SK-N-SH (cell line): ENCODE results near the gene CDK3. TPM values are rescaled to one million over a fixed set of nuclear protein-coding genes. Genes with fewer than 3 reads are reported as not detected.

Source experiments
- CTCF ChIA-PET: fragments of 300-600, 350-600 bp; formaldehyde crosslinking; extraction: SDS; loops from one replicate; lab custom pipeline; 2021; lab: Yijun Ruan, JAX
- POLR2A ChIA-PET: fragments of 350-600 bp; sonication (Branson Sonifier 250); formaldehyde crosslinking; extraction: SDS; loops from one replicate; lab custom pipeline; 2020; ENCODE audit warnings: antibody characterized with exemption, inconsistent platforms; lab: Yijun Ruan, JAX
- DNase-seq: peaks from one replicate; pipeline ENCODE4 v3.0.0; 2012
- H2AFZ ChIP-seq: fragments of 200-600 bp; sonication (generic); 2 replicates; pipeline ENCODE4 v1.8.1; 2016; ENCODE audit warnings: antibody characterized with exemption, mild to moderate bottlenecking, low read depth
- H3F3A ChIP-seq: fragments of 200-600 bp; sonication (generic); replicated peaks from 2 replicates; pipeline ENCODE3; 2016; ENCODE audit warnings: antibody characterized with exemption, mild to moderate bottlenecking; ENCODE audit not compliant: insufficient read depth
- H3K27ac ChIP-seq, 2 experiments: fragments of 200-500 bp in 1 of 2; fragments of 200-600 bp in 1 of 2; sonication (Bioruptor generic) in 1 of 2; sonication (generic), shearing (Covaris generic) in 1 of 2; 2 replicates each; pipeline versions ENCODE4 v1.5.1 to v1.6.1; 2014 to 2016; ENCODE audit warnings: low read depth in 2 of 2, inconsistent platforms in 1 of 2, low read length in 1 of 2, mild to moderate bottlenecking in 1 of 2, mixed read lengths in 1 of 2
- H3K27me3 ChIP-seq: fragments of 200-600 bp; sonication (generic), shearing (Covaris generic); 2 replicates; pipeline ENCODE4 v1.6.1; 2016; ENCODE audit warnings: mixed run types; ENCODE audit not compliant: insufficient read depth
- H3K36me3 ChIP-seq, 2 experiments: fragments of 200-500 bp in 1 of 2; fragments of 200-600 bp in 1 of 2; sonication (Bioruptor generic) in 1 of 2; sonication (generic) in 1 of 2; replicated peaks in 1 of 2; 2 replicates each; pipeline versions ENCODE3 to v1.5.1; 2014 to 2016; ENCODE audit warnings: low read length in 1 of 2, mild to moderate bottlenecking in 1 of 2; ENCODE audit not compliant: insufficient read depth in 2 of 2, control insufficient read depth in 1 of 2
- H3K4me1 ChIP-seq, 2 experiments: fragments of 200-500 bp in 1 of 2; fragments of 200-600 bp in 1 of 2; sonication (Bioruptor generic) in 1 of 2; sonication (generic), shearing (Covaris generic) in 1 of 2; 2 replicates each; pipeline versions ENCODE4 v1.5.1 to v1.6.1; 2014 to 2016; ENCODE audit warnings: low read depth in 1 of 2, low read length in 1 of 2, mixed run types in 1 of 2; ENCODE audit not compliant: insufficient read depth in 2 of 2, control insufficient read depth in 1 of 2
- H3K4me2 ChIP-seq: fragments of 200-600 bp; sonication (generic), shearing (Covaris generic); 2 replicates; pipeline ENCODE4 v1.6.1; 2017; ENCODE audit warnings: mixed run types
- H3K4me3 ChIP-seq, 2 experiments: fragments of 200-500 bp in 1 of 2; fragments of 200-600 bp in 1 of 2; sonication (Bioruptor generic) in 1 of 2; sonication (generic), shearing (Covaris generic) in 1 of 2; 2 replicates each; pipeline versions ENCODE4 v1.5.1 to v1.8.1; 2014 to 2016; ENCODE audit warnings: low read depth in 2 of 2, inconsistent platforms in 1 of 2, low read length in 1 of 2, mild to moderate bottlenecking in 1 of 2, mixed read lengths in 1 of 2, moderate library complexity in 1 of 2
- H3K79me2 ChIP-seq: fragments of 200-600 bp; sonication (generic); 2 replicates; pipeline ENCODE4 v1.8.1; 2017; ENCODE audit warnings: mild to moderate bottlenecking; ENCODE audit not compliant: insufficient read depth
- H3K9ac ChIP-seq: fragments of 200-600 bp; sonication (generic); 2 replicates; pipeline ENCODE4 v1.6.1; 2017; ENCODE audit warnings: mixed run types
- H3K9me2 ChIP-seq: fragments of 200-600 bp; sonication (generic); 2 replicates; pipeline ENCODE4 v1.6.1; 2017; ENCODE audit warnings: mixed run types
- H3K9me3 ChIP-seq: fragments of 200-600 bp; sonication (generic); 2 replicates; pipeline ENCODE4 v1.6.1; 2017; ENCODE audit warnings: mixed run types, mild to moderate bottlenecking, moderate library complexity
- H4K20me1 ChIP-seq: fragments of 200-600 bp; sonication (generic); 2 replicates; pipeline ENCODE4 v1.6.1; 2017; ENCODE audit warnings: mild to moderate bottlenecking, mixed run types; ENCODE audit not compliant: insufficient read depth
- ELF1 ChIP-seq: IDR thresholded peaks from 2 replicates; pipeline ENCODE4 v1.4.0; 2012
- FOXM1 ChIP-seq: IDR thresholded peaks from 2 replicates; pipeline ENCODE4 v1.4.0; 2012; ENCODE audit warnings: low read depth, mild to moderate bottlenecking
- GABPA ChIP-seq: IDR thresholded peaks from 2 replicates; pipeline ENCODE4 v1.4.0; 2012; ENCODE audit warnings: low read depth, mild to moderate bottlenecking
- GATA2 ChIP-seq: sonication (generic); formaldehyde crosslinking; IDR thresholded peaks from 2 replicates; pipeline ENCODE4 v1.5.0; 2020; ENCODE audit warnings: mild to moderate bottlenecking, missing genetic modification reagents
- NRF1 ChIP-seq: IDR thresholded peaks from 2 replicates; pipeline ENCODE4 v1.6.1; 2012; ENCODE audit warnings: low read depth, mild to moderate bottlenecking, low read length
- POLR2AphosphoS5 ChIP-seq: IDR thresholded peaks from 2 replicates; pipeline ENCODE4 v1.6.1; 2012; ENCODE audit warnings: low read depth, low read length
- RAD21 ChIP-seq: IDR thresholded peaks from 2 replicates; pipeline ENCODE4 v1.6.1; 2012; ENCODE audit warnings: mild to moderate bottlenecking, low read length
- RXRA ChIP-seq: IDR thresholded peaks from 2 replicates; pipeline ENCODE4 v1.4.0; 2012; ENCODE audit warnings: low read depth, mild to moderate bottlenecking, borderline replicate concordance
- SIN3A ChIP-seq: IDR thresholded peaks from 2 replicates; pipeline ENCODE4 v1.6.1; 2012; ENCODE audit warnings: low read depth, mild to moderate bottlenecking, low read length, moderate library complexity, borderline replicate concordance
- TEAD4 ChIP-seq: IDR thresholded peaks from 2 replicates; pipeline ENCODE4 v1.4.0; 2012; ENCODE audit warnings: mild to moderate bottlenecking, borderline replicate concordance; ENCODE audit not compliant: insufficient read depth
- YY1 ChIP-seq: IDR thresholded peaks from 2 replicates; pipeline ENCODE4 v1.4.0; 2012; ENCODE audit warnings: low read depth, mild to moderate bottlenecking
- WGBS: methylation state at CpG from one replicate; pipeline ENCODE4 v1.1.6; 2017; ENCODE audit warnings: low lambda C conversion rate; 5-methylcytosine and 5-hydroxymethylcytosine counted together
- polyA plus RNA-seq, 3 experiments: library from polyadenylated mRNA; depleted of rRNA; stranded (reverse); fragments of >200 nt; gene quantifications; 2 replicates each; pipeline ENCODE4 v1.2.3, GENCODE V29; 2012
- TF ChIP-seq, protein P1 (sequence below): IDR thresholded peaks from 2 replicates; pipeline ENCODE4 v1.4.0; 2012; ENCODE audit warnings: low read depth, borderline replicate concordance
- TF ChIP-seq, protein P2 (sequence below): IDR thresholded peaks from 2 replicates; pipeline ENCODE4 v1.6.1; 2012; ENCODE audit warnings: mild to moderate bottlenecking, low read depth, low read length, moderate library complexity
- TF ChIP-seq, protein P3 (sequence below): IDR thresholded peaks from 2 replicates; pipeline ENCODE4 v1.4.0; 2012; ENCODE audit warnings: low read depth, borderline replicate concordance
- TF ChIP-seq, protein P4 (sequence below): fragments of 150-350 bp; IDR thresholded peaks from 2 replicates; pipeline ENCODE4 v1.6.1; 2017; ENCODE audit warnings: antibody characterized with exemption, low read length, low read depth, borderline replicate concordance

The CDK3 gene
- polyA plus RNA-seq, 1 of the 3 experiments (the other 2 are of a cell fraction), result 14.6 TPM

DNA sequence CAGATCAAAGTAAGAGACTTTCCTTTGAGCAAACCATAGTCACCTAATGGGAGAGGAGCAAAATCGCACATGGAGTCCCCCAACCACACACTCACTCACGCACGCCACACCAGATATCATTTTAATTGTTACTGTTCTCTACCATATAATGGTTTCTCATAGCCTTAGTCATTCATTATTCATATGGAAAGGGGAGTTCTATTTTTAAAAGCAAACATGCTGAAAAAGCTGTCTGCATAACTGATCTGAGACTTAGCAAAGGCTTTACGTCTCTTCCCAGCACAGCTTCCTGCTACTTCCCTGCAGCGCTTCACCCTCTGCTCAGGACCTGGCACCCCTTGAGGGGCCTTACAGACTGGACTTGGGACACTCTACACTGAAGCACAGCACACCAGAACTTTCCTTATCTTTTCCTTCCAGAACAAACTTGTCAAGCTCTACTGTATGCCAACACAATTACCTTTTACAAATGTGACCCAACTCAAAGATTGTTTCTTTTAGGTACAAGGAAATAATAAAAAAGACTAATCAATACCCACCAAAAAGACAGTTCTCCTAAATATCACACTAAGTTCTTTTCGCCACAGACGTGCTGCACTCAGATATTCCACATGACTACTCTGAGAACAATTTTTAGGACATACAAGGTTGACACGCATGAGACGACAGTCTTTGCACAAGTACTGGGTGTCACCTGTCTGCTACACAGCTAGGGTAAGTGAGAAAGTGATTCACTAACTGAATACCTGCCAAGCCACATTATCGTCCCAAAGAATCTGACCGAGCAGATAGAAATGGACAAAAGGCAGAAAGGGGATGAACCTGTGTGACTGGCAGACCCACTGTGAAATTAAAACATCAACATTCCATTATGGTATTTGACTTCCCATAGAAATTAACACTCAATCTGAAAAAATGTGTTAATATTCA lies 50.1 kb downstream of the CDK3 start:
- no peaks in the 10 kb centered on the region for H3K27me3 ChIP-seq
- no peaks in the 10 kb centered on the region for H3K9me3 ChIP-seq
- ChIA-PET POLR2A (no interaction called here), CTCF (interaction anchor here (0.8 to 2.6 kb wide), 6 partner anchors 9 to 229 kb away, joined by 3 to 17 read pairs (median 5); partner anchors contain the start of gene GALR2)
- H4K20me1 ChIP-seq, result no peaks in the 10 kb centered on the region
- no peak overlapping the region for H2AFZ ChIP-seq
- no peak for TF ChIP-seq FOXM1
- TF ChIP-seq RXRA, result no peak
- TF ChIP-seq, protein P1, sequence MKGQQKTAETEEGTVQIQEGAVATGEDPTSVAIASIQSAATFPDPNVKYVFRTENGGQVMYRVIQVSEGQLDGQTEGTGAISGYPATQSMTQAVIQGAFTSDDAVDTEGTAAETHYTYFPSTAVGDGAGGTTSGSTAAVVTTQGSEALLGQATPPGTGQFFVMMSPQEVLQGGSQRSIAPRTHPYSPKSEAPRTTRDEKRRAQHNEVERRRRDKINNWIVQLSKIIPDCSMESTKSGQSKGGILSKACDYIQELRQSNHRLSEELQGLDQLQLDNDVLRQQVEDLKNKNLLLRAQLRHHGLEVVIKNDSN, result no peak
- no peak for TF ChIP-seq ELF1
- no peak for TF ChIP-seq NRF1
- no peak for TF ChIP-seq RAD21
- TF ChIP-seq GABPA, result no peak
- TF ChIP-seq, protein P2, sequence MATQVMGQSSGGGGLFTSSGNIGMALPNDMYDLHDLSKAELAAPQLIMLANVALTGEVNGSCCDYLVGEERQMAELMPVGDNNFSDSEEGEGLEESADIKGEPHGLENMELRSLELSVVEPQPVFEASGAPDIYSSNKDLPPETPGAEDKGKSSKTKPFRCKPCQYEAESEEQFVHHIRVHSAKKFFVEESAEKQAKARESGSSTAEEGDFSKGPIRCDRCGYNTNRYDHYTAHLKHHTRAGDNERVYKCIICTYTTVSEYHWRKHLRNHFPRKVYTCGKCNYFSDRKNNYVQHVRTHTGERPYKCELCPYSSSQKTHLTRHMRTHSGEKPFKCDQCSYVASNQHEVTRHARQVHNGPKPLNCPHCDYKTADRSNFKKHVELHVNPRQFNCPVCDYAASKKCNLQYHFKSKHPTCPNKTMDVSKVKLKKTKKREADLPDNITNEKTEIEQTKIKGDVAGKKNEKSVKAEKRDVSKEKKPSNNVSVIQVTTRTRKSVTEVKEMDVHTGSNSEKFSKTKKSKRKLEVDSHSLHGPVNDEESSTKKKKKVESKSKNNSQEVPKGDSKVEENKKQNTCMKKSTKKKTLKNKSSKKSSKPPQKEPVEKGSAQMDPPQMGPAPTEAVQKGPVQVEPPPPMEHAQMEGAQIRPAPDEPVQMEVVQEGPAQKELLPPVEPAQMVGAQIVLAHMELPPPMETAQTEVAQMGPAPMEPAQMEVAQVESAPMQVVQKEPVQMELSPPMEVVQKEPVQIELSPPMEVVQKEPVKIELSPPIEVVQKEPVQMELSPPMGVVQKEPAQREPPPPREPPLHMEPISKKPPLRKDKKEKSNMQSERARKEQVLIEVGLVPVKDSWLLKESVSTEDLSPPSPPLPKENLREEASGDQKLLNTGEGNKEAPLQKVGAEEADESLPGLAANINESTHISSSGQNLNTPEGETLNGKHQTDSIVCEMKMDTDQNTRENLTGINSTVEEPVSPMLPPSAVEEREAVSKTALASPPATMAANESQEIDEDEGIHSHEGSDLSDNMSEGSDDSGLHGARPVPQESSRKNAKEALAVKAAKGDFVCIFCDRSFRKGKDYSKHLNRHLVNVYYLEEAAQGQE, result no peak
- TF ChIP-seq, protein P3, sequence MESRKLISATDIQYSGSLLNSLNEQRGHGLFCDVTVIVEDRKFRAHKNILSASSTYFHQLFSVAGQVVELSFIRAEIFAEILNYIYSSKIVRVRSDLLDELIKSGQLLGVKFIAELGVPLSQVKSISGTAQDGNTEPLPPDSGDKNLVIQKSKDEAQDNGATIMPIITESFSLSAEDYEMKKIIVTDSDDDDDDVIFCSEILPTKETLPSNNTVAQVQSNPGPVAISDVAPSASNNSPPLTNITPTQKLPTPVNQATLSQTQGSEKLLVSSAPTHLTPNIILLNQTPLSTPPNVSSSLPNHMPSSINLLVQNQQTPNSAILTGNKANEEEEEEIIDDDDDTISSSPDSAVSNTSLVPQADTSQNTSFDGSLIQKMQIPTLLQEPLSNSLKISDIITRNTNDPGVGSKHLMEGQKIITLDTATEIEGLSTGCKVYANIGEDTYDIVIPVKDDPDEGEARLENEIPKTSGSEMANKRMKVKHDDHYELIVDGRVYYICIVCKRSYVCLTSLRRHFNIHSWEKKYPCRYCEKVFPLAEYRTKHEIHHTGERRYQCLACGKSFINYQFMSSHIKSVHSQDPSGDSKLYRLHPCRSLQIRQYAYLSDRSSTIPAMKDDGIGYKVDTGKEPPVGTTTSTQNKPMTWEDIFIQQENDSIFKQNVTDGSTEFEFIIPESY, result no peak
- TF ChIP-seq TEAD4, result no peak
- no peak for TF ChIP-seq POLR2AphosphoS5
- TF ChIP-seq SIN3A, result no peak
- TF ChIP-seq GATA2, result no peak
- TF ChIP-seq, protein P4, sequence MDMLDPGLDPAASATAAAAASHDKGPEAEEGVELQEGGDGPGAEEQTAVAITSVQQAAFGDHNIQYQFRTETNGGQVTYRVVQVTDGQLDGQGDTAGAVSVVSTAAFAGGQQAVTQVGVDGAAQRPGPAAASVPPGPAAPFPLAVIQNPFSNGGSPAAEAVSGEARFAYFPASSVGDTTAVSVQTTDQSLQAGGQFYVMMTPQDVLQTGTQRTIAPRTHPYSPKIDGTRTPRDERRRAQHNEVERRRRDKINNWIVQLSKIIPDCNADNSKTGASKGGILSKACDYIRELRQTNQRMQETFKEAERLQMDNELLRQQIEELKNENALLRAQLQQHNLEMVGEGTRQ, result no peak
- TF ChIP-seq YY1, result no peak
- 91% methylated on average over 11 of the region's 11 CpGs for WGBS
- DNase-seq, result no peak
- peaks cover 22% of the 10 kb centered on the region; the same call in 1 of the 2 replicates for H3K79me2 ChIP-seq
- H3K4me3 ChIP-seq, result no peak overlapping the region
- no peak overlapping the region for H3K4me2 ChIP-seq
- peaks cover 61 to 77% of the 10 kb centered on the region in 2 experiments for H3K36me3 ChIP-seq
- peaks cover 13% of the 10 kb centered on the region for H3F3A ChIP-seq
- H3K27ac ChIP-seq, result no peak overlapping the region
- no peak overlapping the region for H3K9ac ChIP-seq
- H3K4me1 ChIP-seq, result no peaks in the 10 kb centered on the region
- no peaks in the 10 kb centered on the region for H3K9me2 ChIP-seq
